Panc1 (cell line): ENCODE results near the gene ZMIZ2. TPM values are rescaled to one million over a fixed set of nuclear protein-coding genes. Genes with fewer than 3 reads are reported as not detected.
A peak's percentile ranks its signal among the peaks of the same experiment; 100 is the strongest.
"Not testable (repeated sequence)": the region's sequence is repeated elsewhere in the genome, so short reads cannot be mapped to it uniquely, and the experiment has no call there.

Experiments
- ATAC-seq: fragments of 200-7000 bp; cut with Tn5 transposase; 2 replicates; pipeline ENCODE4 v1.9.1; 2020; ENCODE audit warnings: mild to moderate bottlenecking, moderate library complexity
- BruUV-seq: library from RNA; stranded (reverse); fragments of 400-500 nt; replicated peaks from 2 replicates; lab custom pipeline; 2021; lab: Mats Ljungman, UMichigan
- CTCF ChIA-PET: fragments of 300-600 bp; sonication (Branson Sonifier 250); formaldehyde crosslinking; loops from one replicate; lab custom pipeline; 2022; ENCODE audit warnings: antibody characterized with exemption; lab: Charles Lee
- POLR2A ChIA-PET: fragments of 300-600 bp; sonication (Branson Sonifier 250); formaldehyde crosslinking; loops from one replicate; lab custom pipeline; 2022; ENCODE audit warnings: antibody characterized with exemption; lab: Charles Lee
- DNase-seq: peaks from one replicate; pipeline ENCODE4 v3.0.0-alpha.2; 2010; ENCODE audit warnings: low read depth, low spot score
- H3K27ac ChIP-seq: 2 replicates; pipeline ENCODE4 v1.5.1; 2011; ENCODE audit warnings: mild to moderate bottlenecking, low read length, inconsistent platforms
- H3K27me3 ChIP-seq: fragments of 200-500 bp; sonication (Bioruptor generic); 2 replicates; pipeline ENCODE4 v1.6.0; 2014; ENCODE audit warnings: low read length, inconsistent platforms; ENCODE audit not compliant: control insufficient read depth, insufficient read depth
- H3K36me3 ChIP-seq: fragments of 200-500 bp; sonication (Bioruptor generic); 2 replicates; pipeline ENCODE4 v1.5.1; 2014; ENCODE audit warnings: inconsistent platforms, mild to moderate bottlenecking, low read length, moderate library complexity; ENCODE audit not compliant: control insufficient read depth, insufficient read depth
- H3K4me1 ChIP-seq: 2 replicates; pipeline ENCODE4 v1.5.1; 2011; ENCODE audit warnings: inconsistent platforms, mild to moderate bottlenecking, low read length, moderate library complexity; ENCODE audit not compliant: control insufficient read depth, insufficient read depth
- H3K4me3 ChIP-seq, 2 experiments: 2 replicates each; pipeline ENCODE4 v1.5.1; 2011 to 2012; ENCODE audit warnings: low read depth in 2 of 2, low read length in 2 of 2, mild to moderate bottlenecking in 2 of 2, inconsistent platforms in 1 of 2, moderate library complexity in 1 of 2
- H3K9me3 ChIP-seq: fragments of 200-500 bp; sonication (Bioruptor generic); 2 replicates; pipeline ENCODE4 v1.5.1; 2014; ENCODE audit warnings: low read depth, mild to moderate bottlenecking, inconsistent platforms, low read length, moderate library complexity; ENCODE audit not compliant: control insufficient read depth, insufficient read depth
- POLR2AphosphoS5 ChIP-seq: IDR thresholded peaks from 2 replicates; pipeline ENCODE4 v1.6.1; 2012; ENCODE audit warnings: mild to moderate bottlenecking, low read depth, low read length, moderate library complexity
- SIN3A ChIP-seq: IDR thresholded peaks from 2 replicates; pipeline ENCODE4 v1.6.1; 2012; ENCODE audit warnings: low read depth, mild to moderate bottlenecking, low read length, moderate library complexity, borderline replicate concordance; ENCODE audit not compliant: insufficient read depth
- in situ Hi-C: cut with HindIII; loops from 2 replicates; pipeline ENCODE4 v1.10.0; 2016; ENCODE audit warnings: low sequenced_read_pairs, low pct_unique_long_range_greater_than_20kb
- intact Hi-C: fragments of 100-400 bp; cut with micrococcal nuclease; formaldehyde crosslinking; loops from one replicate; pipeline ENCODE4 v1.10.0; 2022; ENCODE audit not compliant: unreplicated experiment
- total RNA-seq: library from RNA; stranded (reverse); gene quantifications from one replicate; pipeline ENCODE4 v1.2.1, GENCODE V29; 2021; ENCODE audit not compliant: unreplicated experiment
- TF ChIP-seq, protein P1 (sequence below): fragments of 450-650 bp; IDR thresholded peaks from 2 replicates; pipeline ENCODE4 v1.5.1; 2017; ENCODE audit warnings: mild to moderate bottlenecking
- TF ChIP-seq, protein P2 (sequence below), 2 experiments: IDR thresholded peaks; 2 replicates each; pipeline ENCODE4 v1.6.1; 2011 to 2012; ENCODE audit warnings: low read depth in 2 of 2, control low read depth in 1 of 2, low read length in 1 of 2, mild to moderate bottlenecking in 1 of 2, moderate library complexity in 1 of 2; ENCODE audit not compliant: insufficient read depth in 1 of 2

Gene ZMIZ2
- total RNA-seq, 1 experiment from 2014 or later, result 137 TPM

DNA sequence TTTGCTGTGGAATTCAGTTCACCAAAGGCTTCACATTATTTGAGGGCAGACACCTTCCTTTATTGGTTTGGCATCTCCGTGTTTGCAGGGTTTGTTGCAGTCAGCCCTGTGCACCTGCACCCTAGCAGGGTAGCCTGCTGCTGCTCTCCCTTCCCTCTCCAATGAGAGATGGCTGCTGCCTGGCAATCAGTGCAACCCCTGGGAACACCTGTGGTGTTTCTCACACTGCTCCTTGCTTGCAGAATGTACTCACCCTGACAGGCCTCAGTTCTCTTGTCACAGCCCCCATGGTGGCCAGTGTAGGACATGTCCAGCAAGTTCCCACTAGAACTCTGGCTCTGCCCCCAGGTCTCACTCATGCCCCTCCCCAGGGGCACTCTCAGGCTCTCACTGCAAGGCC lies 35.7 kb downstream of the ZMIZ2 start:
- no TSS peak for BruUV-seq

DNA sequence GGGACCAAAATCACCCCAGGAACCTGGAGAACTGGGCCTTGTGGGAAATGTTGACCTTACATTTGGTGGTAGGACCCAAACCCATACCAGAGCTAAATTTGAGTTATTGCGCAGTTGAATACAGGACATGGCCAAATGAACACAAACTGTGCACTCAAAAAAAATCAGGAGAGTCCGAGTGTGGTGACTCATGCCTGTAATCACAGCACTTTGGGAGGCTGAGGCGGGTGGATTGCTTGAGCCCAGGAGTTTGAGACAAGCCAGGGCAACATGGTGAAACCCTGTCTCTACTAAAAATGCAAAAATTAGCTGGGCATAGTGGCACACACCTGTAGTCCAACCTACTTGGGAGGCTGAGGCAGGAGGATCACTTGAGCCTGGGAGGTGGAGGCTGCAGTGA lies 36.6 kb downstream of the ZMIZ2 start:
- H3K4me3 ChIP-seq, H3K36me3 ChIP-seq, in situ Hi-C loops, H3K4me1 ChIP-seq, DNase-seq, H3K9me3 ChIP-seq, H3K27ac ChIP-seq, intact Hi-C loops, BruUV-seq, CTCF ChIA-PET, H3K27me3 ChIP-seq, ATAC-seq: not testable (repeated sequence)
- POLR2A ChIA-PET, result interaction anchor here (0.6 kb wide), 1 partner anchor 87 kb away, joined by 3 read pairs; no protein-coding TSS in a partner anchor

More for the DNA sequence above, 35.7 kb downstream of the ZMIZ2 start:
- TF ChIP-seq, protein P1, sequence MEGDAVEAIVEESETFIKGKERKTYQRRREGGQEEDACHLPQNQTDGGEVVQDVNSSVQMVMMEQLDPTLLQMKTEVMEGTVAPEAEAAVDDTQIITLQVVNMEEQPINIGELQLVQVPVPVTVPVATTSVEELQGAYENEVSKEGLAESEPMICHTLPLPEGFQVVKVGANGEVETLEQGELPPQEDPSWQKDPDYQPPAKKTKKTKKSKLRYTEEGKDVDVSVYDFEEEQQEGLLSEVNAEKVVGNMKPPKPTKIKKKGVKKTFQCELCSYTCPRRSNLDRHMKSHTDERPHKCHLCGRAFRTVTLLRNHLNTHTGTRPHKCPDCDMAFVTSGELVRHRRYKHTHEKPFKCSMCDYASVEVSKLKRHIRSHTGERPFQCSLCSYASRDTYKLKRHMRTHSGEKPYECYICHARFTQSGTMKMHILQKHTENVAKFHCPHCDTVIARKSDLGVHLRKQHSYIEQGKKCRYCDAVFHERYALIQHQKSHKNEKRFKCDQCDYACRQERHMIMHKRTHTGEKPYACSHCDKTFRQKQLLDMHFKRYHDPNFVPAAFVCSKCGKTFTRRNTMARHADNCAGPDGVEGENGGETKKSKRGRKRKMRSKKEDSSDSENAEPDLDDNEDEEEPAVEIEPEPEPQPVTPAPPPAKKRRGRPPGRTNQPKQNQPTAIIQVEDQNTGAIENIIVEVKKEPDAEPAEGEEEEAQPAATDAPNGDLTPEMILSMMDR, result no peak
- no peak for TF ChIP-seq SIN3A
- no peak overlapping the region for H3K4me3 ChIP-seq
- no peak overlapping the region for H3K27ac ChIP-seq
- intact Hi-C loops (no loop called here), in situ Hi-C loops (no loop called here)
- ATAC-seq, result peak; percentile 30
- H3K4me1 ChIP-seq, result no peaks in the 10 kb centered on the region
- no peaks in the 10 kb centered on the region for H3K36me3 ChIP-seq
- ChIA-PET CTCF (no interaction called here), POLR2A (no interaction called here)
- no peak for DNase-seq
- H3K27me3 ChIP-seq, result no peaks in the 10 kb centered on the region
- peaks cover 7% of the 10 kb centered on the region for H3K9me3 ChIP-seq

DNA sequence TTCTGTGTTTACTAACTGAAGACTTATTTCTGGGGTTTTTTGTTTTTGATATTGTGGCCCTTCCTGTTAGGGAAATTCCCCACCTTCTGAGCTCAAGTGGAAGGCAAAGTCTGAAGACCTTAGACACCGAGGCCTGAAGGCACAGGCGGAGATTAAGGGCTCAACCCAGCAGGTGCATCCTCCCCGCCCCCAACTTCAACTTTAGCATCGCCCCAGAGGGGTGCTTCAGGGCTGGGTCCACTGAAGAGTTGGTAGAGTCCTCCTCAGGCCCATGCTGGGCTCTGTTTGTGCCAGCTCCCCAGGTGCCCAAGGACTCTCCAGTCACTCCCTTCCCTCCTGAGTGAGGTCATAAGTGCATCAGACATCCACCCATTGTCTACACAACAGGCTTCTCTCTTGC lies 38.4 kb downstream of the ZMIZ2 start:
- no peaks in the 10 kb centered on the region for H3K27me3 ChIP-seq
- H3K27ac ChIP-seq, result no peak overlapping the region
- no peaks in the 10 kb centered on the region for H3K36me3 ChIP-seq
- H3K9me3 ChIP-seq, result peaks cover 7% of the 10 kb centered on the region
- no peak for ATAC-seq
- CTCF ChIA-PET, result no interaction called here
- TF ChIP-seq, protein P2, sequence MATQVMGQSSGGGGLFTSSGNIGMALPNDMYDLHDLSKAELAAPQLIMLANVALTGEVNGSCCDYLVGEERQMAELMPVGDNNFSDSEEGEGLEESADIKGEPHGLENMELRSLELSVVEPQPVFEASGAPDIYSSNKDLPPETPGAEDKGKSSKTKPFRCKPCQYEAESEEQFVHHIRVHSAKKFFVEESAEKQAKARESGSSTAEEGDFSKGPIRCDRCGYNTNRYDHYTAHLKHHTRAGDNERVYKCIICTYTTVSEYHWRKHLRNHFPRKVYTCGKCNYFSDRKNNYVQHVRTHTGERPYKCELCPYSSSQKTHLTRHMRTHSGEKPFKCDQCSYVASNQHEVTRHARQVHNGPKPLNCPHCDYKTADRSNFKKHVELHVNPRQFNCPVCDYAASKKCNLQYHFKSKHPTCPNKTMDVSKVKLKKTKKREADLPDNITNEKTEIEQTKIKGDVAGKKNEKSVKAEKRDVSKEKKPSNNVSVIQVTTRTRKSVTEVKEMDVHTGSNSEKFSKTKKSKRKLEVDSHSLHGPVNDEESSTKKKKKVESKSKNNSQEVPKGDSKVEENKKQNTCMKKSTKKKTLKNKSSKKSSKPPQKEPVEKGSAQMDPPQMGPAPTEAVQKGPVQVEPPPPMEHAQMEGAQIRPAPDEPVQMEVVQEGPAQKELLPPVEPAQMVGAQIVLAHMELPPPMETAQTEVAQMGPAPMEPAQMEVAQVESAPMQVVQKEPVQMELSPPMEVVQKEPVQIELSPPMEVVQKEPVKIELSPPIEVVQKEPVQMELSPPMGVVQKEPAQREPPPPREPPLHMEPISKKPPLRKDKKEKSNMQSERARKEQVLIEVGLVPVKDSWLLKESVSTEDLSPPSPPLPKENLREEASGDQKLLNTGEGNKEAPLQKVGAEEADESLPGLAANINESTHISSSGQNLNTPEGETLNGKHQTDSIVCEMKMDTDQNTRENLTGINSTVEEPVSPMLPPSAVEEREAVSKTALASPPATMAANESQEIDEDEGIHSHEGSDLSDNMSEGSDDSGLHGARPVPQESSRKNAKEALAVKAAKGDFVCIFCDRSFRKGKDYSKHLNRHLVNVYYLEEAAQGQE (IDR thresholded peaks at IDR 0.05; ENCODE audit: insufficient read depth in 1 of 2, low read depth in 2 of 2, low read length in 1 of 2), result no peak
- TF ChIP-seq SIN3A (no peak), POLR2AphosphoS5 (no peak)
- TF ChIP-seq, protein P1, result no peak
- POLR2A ChIA-PET, result interaction anchor here (0.6 kb wide), 1 partner anchor 23 kb away, joined by 9 read pairs; no protein-coding TSS in a partner anchor
- intact Hi-C loops, result no loop called here
- H3K4me1 ChIP-seq, result 0 out of 2 replicates have a peak, but pooled peaks cover 2% of the 10 kb centered on the region
- in situ Hi-C loops, result no loop called here
- no peak overlapping the region for H3K4me3 ChIP-seq
- BruUV-seq, result no TSS peak
- DNase-seq, result no peak
